Lung microvascular endothelial cell (primary cell): ENCODE measurements around the gene SPIB. TPM values are rescaled to one million over a fixed set of nuclear protein-coding genes. Genes with fewer than 3 reads are reported as not detected.
"Not testable (repeated sequence)": the region's sequence is repeated elsewhere in the genome, so short reads cannot be mapped to it uniquely, and the experiment has no call there.

Experiments
- DNase-seq, 2 donors: peaks; one replicate each; pipeline versions ENCODE4 v3.0.0 to v3.0.0-alpha.2; 2010; ENCODE audit warnings: low read depth in 2 of 2
- total RNA-seq: library from RNA; depleted of rRNA; stranded (reverse); fragments of >200 nt; gene quantifications from 2 replicates; pipeline ENCODE4 v1.2.1, GENCODE V29; 2014

The SPIB gene
- total RNA-seq, 1 donor from 2014 or later, result not detected

- no peak for DNase-seq
These were observed 19.2 kb downstream of the SPIB start for GRCh38 chr19:50437862-50438449.

GRCh38 chr19:50439130-50439529 is 20.4 kb downstream of the SPIB start:
- DNase-seq, result not testable (repeated sequence)

- DNase-seq, result no peak
These were observed 25.3 kb downstream of the SPIB start for GRCh38 chr19:50444059-50444458.

GRCh38 chr19:50447053-50447452 is 28.3 kb downstream of the SPIB start:
- no peak for DNase-seq

GRCh38 chr19:50447750-50448149 is 29.0 kb downstream of the SPIB start:
- DNase-seq, result no peak

- DNase-seq, result no peak
These were observed 30.6 kb downstream of the SPIB start for GRCh38 chr19:50449236-50449899.

GRCh38 chr19:50450369-50451222 is 31.9 kb downstream of the SPIB start:
- DNase-seq, result no peak

- no peak for DNase-seq
These were observed 32.4 kb downstream of the SPIB start for GRCh38 chr19:50451223-50451534.

GRCh38 chr19:50453243-50453642 is 34.5 kb downstream of the SPIB start:
- no peak for DNase-seq

GRCh38 chr19:50455992-50456391 is 37.3 kb downstream of the SPIB start:
- no peak for DNase-seq

GRCh38 chr19:50457300-50457699 is 38.6 kb downstream of the SPIB start:
- DNase-seq, result no peak

GRCh38 chr19:50458396-50459066 is 39.8 kb downstream of the SPIB start:
- DNase-seq, result no peak

- DNase-seq, result no peak
These were observed 40.3 kb downstream of the SPIB start for GRCh38 chr19:50459067-50459456.

- no peak for DNase-seq
These were observed 40.9 kb downstream of the SPIB start for GRCh38 chr19:50459638-50460037.

- peak in 1 of 2 donors; percentile 30 for DNase-seq
These were observed 41.5 kb downstream of the SPIB start for GRCh38 chr19:50460161-50460765.

- DNase-seq, result peak; percentile 68 to 83
These were observed 42.5 kb downstream of the SPIB start for GRCh38 chr19:50461066-50461875.

GRCh38 chr19:50462970-50463369 is 44.2 kb downstream of the SPIB start:
- no peak for DNase-seq

GRCh38 chr19:50464348-50464747 is 45.6 kb downstream of the SPIB start:
- no peak for DNase-seq

- no peak for DNase-seq
These were observed 46.3 kb downstream of the SPIB start for GRCh38 chr19:50465000-50465399.

GRCh38 chr19:50465986-50466705 is 47.4 kb downstream of the SPIB start:
- DNase-seq, result peak in 1 of 2 donors; percentile 47
